VCaP (cell line): ENCODE results near the gene PIAS1.
"Not testable (repeated sequence)": the region's sequence is repeated elsewhere in the genome, so short reads cannot be mapped to it uniquely, and the experiment has no call there.

Experiments
- H3K27ac ChIP-seq: fragments of 450-650 bp; 2 replicates; pipeline ENCODE4 v1.5.1; 2017
- CTCF ChIP-seq: fragments of 450-650 bp; conservative IDR thresholded peaks from 2 replicates; pipeline ENCODE4 v1.5.1; 2017; ENCODE audit warnings: mild to moderate bottlenecking, moderate library complexity

The PIAS1 gene

GRCh38 chr15:68213991-68214837, 160.1 kb downstream of the PIAS1 start:
- TF ChIP-seq CTCF = no peak
- no peak overlapping the region for H3K27ac ChIP-seq

- no peak overlapping the region for H3K27ac ChIP-seq
- no peak for TF ChIP-seq CTCF
These were observed 160.7 kb downstream of the PIAS1 start for GRCh38 chr15:68214838-68215254.

GRCh38 chr15:68217341-68217740, 163.2 kb downstream of the PIAS1 start:
- TF ChIP-seq CTCF = no peak
- no peak overlapping the region for H3K27ac ChIP-seq

GRCh38 chr15:68218331-68218730, 164.2 kb downstream of the PIAS1 start:
- no peak overlapping the region for H3K27ac ChIP-seq
- no peak for TF ChIP-seq CTCF

GRCh38 chr15:68218847-68219798, 165.0 kb downstream of the PIAS1 start:
- no peak for TF ChIP-seq CTCF
- no peak overlapping the region for H3K27ac ChIP-seq

GRCh38 chr15:68220489-68220888, 166.4 kb downstream of the PIAS1 start:
- TF ChIP-seq CTCF = no peak
- no peak overlapping the region for H3K27ac ChIP-seq

- H3K27ac ChIP-seq = no peak overlapping the region
- no peak for TF ChIP-seq CTCF
These were observed 166.9 kb downstream of the PIAS1 start for GRCh38 chr15:68220967-68221366.

- not testable (repeated sequence) for H3K27ac ChIP-seq
These were observed 167.7 kb downstream of the PIAS1 start for GRCh38 chr15:68221530-68222431.

- H3K27ac ChIP-seq = not testable (repeated sequence)
These were observed 168.3 kb downstream of the PIAS1 start for GRCh38 chr15:68222432-68222743.
